K562 (cell line): ENCODE results near the gene PPIF. TPM values are rescaled to one million over a fixed set of nuclear protein-coding genes. Genes with fewer than 3 reads are reported as not detected.

Experiments used
- ATAC-seq: fragments of 200-7000 bp; cut with Tn5 transposase; 3 replicates; pipeline ENCODE4 v1.9.1; 2020; ENCODE audit warnings: moderate library complexity
- BruUV-seq: library from RNA; stranded (reverse); fragments of 400-500 nt; replicated peaks from 2 replicates; lab custom pipeline; 2021; lab: Mats Ljungman, UMichigan
- CTCF ChIA-PET: fragments of 300-600 bp; formaldehyde crosslinking; extraction: SDS; loops from one replicate; lab custom pipeline; 2021; ENCODE audit warnings: low intra/inter-chr PET ratio; lab: Yijun Ruan, JAX
- POLR2A ChIA-PET: fragments of 300-600, 350-650 bp; sonication (Branson Sonifier 250); formaldehyde crosslinking; extraction: SDS; loops from one replicate; lab custom pipeline; 2021; ENCODE audit warnings: antibody characterized with exemption, inconsistent platforms; lab: Yijun Ruan, JAX
- DNase-seq, 4 experiments: peaks; one replicate each; pipeline versions ENCODE4 v3.0.0 to v3.0.0-alpha.2; 2011 to 2018; ENCODE audit warnings: low spot score in 3 of 4, mixed read lengths in 3 of 4; ENCODE audit errors: extremely low read depth in 1 of 4
- FAIRE-seq: peaks from 2 replicates; lab custom pipeline; 2011; peaks lifted over from hg19 to GRCh38; lab: Jason Lieb, UNC
- H2AFZ ChIP-seq: 2 replicates; pipeline ENCODE4 v1.6.0; 2011; ENCODE audit warnings: low read depth, low read length, control low read depth, inconsistent platforms
- H3K27ac ChIP-seq: fragments of 200-600 bp; 3 replicates; pipeline ENCODE4 v1.8.0; 2011; ENCODE audit warnings: low read depth, mild to moderate bottlenecking, control low read depth, inconsistent platforms, low read length, moderate library complexity, mixed read lengths; ENCODE audit errors: extremely low read depth
- H3K27me3 ChIP-seq, 2 experiments: fragments of 300-600 bp in 1 of 2; 2 replicates in 1 of 2; 3 replicates in 1 of 2; pipeline versions ENCODE4 v1.6.0 to v1.8.0; 2011; ENCODE audit warnings: inconsistent platforms in 2 of 2, low read length in 2 of 2, mild to moderate bottlenecking in 1 of 2, mixed read lengths in 1 of 2, moderate library complexity in 1 of 2; ENCODE audit not compliant: control insufficient read depth in 2 of 2, insufficient read depth in 2 of 2
- H3K36me3 ChIP-seq: fragments of 300-600 bp; 3 replicates; pipeline ENCODE4 v1.8.0; 2011; ENCODE audit warnings: mild to moderate bottlenecking, low read length, inconsistent platforms; ENCODE audit not compliant: control insufficient read depth, insufficient read depth
- H3K4me1 ChIP-seq, 2 experiments: fragments of 200-600 bp in 1 of 2; replicated peaks in 1 of 2; 2 replicates in 1 of 2; 3 replicates in 1 of 2; pipeline versions ENCODE4 v1.5.1 to v1.8.0; 2011; ENCODE audit warnings: inconsistent platforms in 2 of 2, low read length in 2 of 2, mild to moderate bottlenecking in 1 of 2, mixed read lengths in 1 of 2, moderate library complexity in 1 of 2; ENCODE audit not compliant: control insufficient read depth in 2 of 2, insufficient read depth in 2 of 2
- H3K4me2 ChIP-seq: 2 replicates; pipeline ENCODE4 v1.6.1; 2011; ENCODE audit warnings: low read length, control low read depth, inconsistent platforms, mixed read lengths; ENCODE audit not compliant: insufficient read depth
- H3K4me3 ChIP-seq: fragments of 200-600 bp; sonication (generic), shearing (Covaris generic); 2 replicates; pipeline ENCODE4 v1.5.1; 2016; ENCODE audit warnings: control low read depth, inconsistent platforms
- H3K79me2 ChIP-seq: fragments of 200-600 bp; 3 replicates; pipeline ENCODE4 v1.8.0; 2011; ENCODE audit warnings: low read length, inconsistent platforms; ENCODE audit not compliant: control insufficient read depth, insufficient read depth
- H3K9ac ChIP-seq, 2 experiments: 2 replicates each; pipeline versions ENCODE4 v1.6.0 to v1.6.1; 2011; ENCODE audit warnings: low read depth in 2 of 2, low read length in 2 of 2, control low read depth in 1 of 2, inconsistent platforms in 1 of 2, mild to moderate bottlenecking in 1 of 2, mixed read lengths in 1 of 2; ENCODE audit not compliant: insufficient read depth in 1 of 2
- H3K9me1 ChIP-seq: one replicate; pipeline ENCODE4 v1.6.0; 2011; ENCODE audit warnings: inconsistent platforms, mild to moderate bottlenecking, low read length, moderate library complexity; ENCODE audit not compliant: control insufficient read depth, insufficient read depth
- H3K9me3 ChIP-seq: replicated peaks from 2 replicates; pipeline ENCODE4 v1.5.1; 2011; ENCODE audit warnings: low read depth, low read length, inconsistent platforms; ENCODE audit not compliant: control insufficient read depth, insufficient read depth
- H4K20me1 ChIP-seq: replicated peaks from 2 replicates; pipeline ENCODE4 v1.6.1; 2011; ENCODE audit warnings: low read length, inconsistent platforms, mixed read lengths; ENCODE audit not compliant: control insufficient read depth, insufficient read depth
- AFF1 ChIP-seq, 2 experiments: fragments of 450-650 bp; IDR thresholded peaks; 2 replicates each; pipeline ENCODE4 v1.6.1; 2018; ENCODE audit warnings: mild to moderate bottlenecking in 2 of 2, low read depth in 1 of 2; ENCODE audit not compliant: partially characterized antibody in 2 of 2
- C11orf30 ChIP-seq: fragments of 450-650 bp; IDR thresholded peaks from 2 replicates; pipeline ENCODE4 v1.6.1; 2016; ENCODE audit warnings: low read depth, mild to moderate bottlenecking
- CEBPG ChIP-seq, 3 experiments: fragments of 200-800 bp in 1 of 3; sonication (Bioruptor generic) in 1 of 3; sonication (generic) in 1 of 3; formaldehyde crosslinking in 1 of 3; IDR thresholded peaks in 2 of 3; conservative IDR thresholded peaks in 1 of 3; 2 replicates each; pipeline versions ENCODE4 v1.6.1 to v1.8.0; 2016 to 2022; ENCODE audit warnings: missing compliant biosample characterization in 2 of 3, missing genetic modification characterization in 2 of 3, mild to moderate bottlenecking in 1 of 3, missing genetic modification reagents in 1 of 3
- MBD1 ChIP-seq: fragments of 250-450 bp; sonication (Bioruptor Pico); IDR thresholded peaks from 2 replicates; pipeline ENCODE4 v1.8.0; 2022; ENCODE audit warnings: inconsistent platforms
- NFE2 ChIP-seq: IDR thresholded peaks from 2 replicates; pipeline ENCODE4 v1.6.1; 2014; ENCODE audit warnings: antibody characterized with exemption, low read depth
- NKRF ChIP-seq: fragments of 450-650 bp; IDR thresholded peaks from 2 replicates; pipeline ENCODE4 v1.6.1; 2016; ENCODE audit warnings: borderline replicate concordance
- STAT6 ChIP-seq: sonication (generic); formaldehyde crosslinking; IDR thresholded peaks from 2 replicates; pipeline ENCODE4 v1.8.1; 2023; ENCODE audit warnings: mild to moderate bottlenecking, missing genetic modification reagents
- ZNF324 ChIP-seq: fragments of 250-450 bp; sonication (Bioruptor Pico); IDR thresholded peaks from 2 replicates; pipeline ENCODE4 v1.4.0; 2020; ENCODE audit warnings: mild to moderate bottlenecking
- WGBS: fragments of 100-300 bp; shearing (Covaris generic); methylation state at CpG from one replicate; pipeline ENCODE4 v1.1.6; 2016; ENCODE audit warnings: low coverage, mixed read lengths; ENCODE audit not compliant: insufficient coverage; ENCODE audit errors: missing lambda C conversion rate; 5-methylcytosine and 5-hydroxymethylcytosine counted together
- in situ Hi-C: fragments of 300-500 bp; cut with MboI; formaldehyde crosslinking; loops from 4 replicates; pipeline ENCODE4 v1.15.0; 2018; ENCODE audit warnings: inconsistent platforms, mixed read lengths
- intact Hi-C: fragments of 100-400 bp; cut with micrococcal nuclease; formaldehyde crosslinking; loops from 2 replicates; pipeline ENCODE4 v1.14.2; 2022
- polyA plus RNA-seq, 8 experiments: library from polyadenylated mRNA; depleted of rRNA in 4 of 8; stranded (reverse) in 5 of 8; unstranded in 3 of 8; fragments of >200 nt; fragmentation: Nextera tagmentation in 2 of 8; fragmentation: Illumina TruSeq in 1 of 8; extraction: Ambion mirVana in 2 of 8; extraction: Trizol in 1 of 8; gene quantifications; 2 replicates each; pipeline versions ENCODE4 v1.2.1 to v1.2.3, GENCODE V29; 2011 to 2014; ENCODE audit warnings: inconsistent platforms in 1 of 8, missing spikeins in 1 of 8
- total RNA-seq, 7 experiments: library from RNA; depleted of rRNA in 6 of 7; stranded (reverse); fragments of >200 nt in 6 of 7; fragmentation: Illumina TruSeq in 2 of 7; extraction: Trizol in 2 of 7; gene quantifications; 2 replicates each; pipeline versions ENCODE4 v1.2.1 to v1.2.3, GENCODE V29; 2011 to 2021; ENCODE audit warnings: low replicate concordance in 1 of 7

The PPIF gene
- total and polyA plus RNA-seq, 9 of the 15 experiments (the other 6 are each of a cell fraction or from before 2014, with no cell fraction given), result 40.9 to 287 (median 117) TPM

- ATAC-seq (peak; percentile 66), FAIRE-seq (no peak), DNase-seq (peak in 3 of 4 experiments; percentile 57 to 59 (median 57))
- peak overlapping the region in 1 of 2 experiments; percentile 80; a peak in 2 of 4 replicates for H3K9ac ChIP-seq
- no peaks in the 10 kb centered on the region for H3K9me1 ChIP-seq
- H2AFZ ChIP-seq, result peak overlapping the region; percentile 83
- no peaks in the 10 kb centered on the region for H3K79me2 ChIP-seq
- peaks cover 0 to 17% of the 10 kb centered on the region in 2 experiments; a peak in 3 of 5 replicates for H3K27me3 ChIP-seq
- no peaks in the 10 kb centered on the region; the same call in 1 of the 2 replicates for H3K9me3 ChIP-seq
- CTCF ChIA-PET, result interaction anchor here (0.7 to 3.6 kb wide), 5 partner anchors 83 to 554 kb away, joined by 3 to 57 read pairs (median 4); no protein-coding TSS in a partner anchor
- 37% methylated on average over 6 of the region's 6 CpGs for WGBS
- intact Hi-C loops, result loop anchor here (1.0 to 2.0 kb wide), 2 partner anchors 92 to 111 kb away; no protein-coding TSS in a partner anchor
- H3K27ac ChIP-seq, result no peak overlapping the region
- no peaks in the 10 kb centered on the region for H4K20me1 ChIP-seq
- H3K36me3 ChIP-seq, result no peaks in the 10 kb centered on the region
- no TSS peak for BruUV-seq
- H3K4me3 ChIP-seq, result no peak overlapping the region
- H3K4me1 ChIP-seq, result peaks cover 8 to 12% of the 10 kb centered on the region in 2 experiments; a peak in 4 of 5 replicates
- POLR2A ChIA-PET, result interaction anchor here (0.6 to 1.5 kb wide), 5 partner anchors 13 to 1076 kb away, joined by 3 to 6 read pairs (median 4); no protein-coding TSS in a partner anchor
- in situ Hi-C loops, result no loop called here
- H3K4me2 ChIP-seq, result no peak overlapping the region; the same call in 1 of the 2 replicates
- TF ChIP-seq NKRF (no peak), AFF1 (IDR thresholded peaks at IDR 0.05; ENCODE audit: low read depth in 1 of 2, partially characterized antibody in 2 of 2) (no peak), CEBPG (CRISPR knock-in tag; IDR thresholded peaks at IDR 0.05) (no peak), CEBPG (tag; conservative IDR thresholded peaks at IDR 0.05 in 1 of 2, IDR thresholded peaks at IDR 0.05 in 1 of 2) (no peak), NFE2 (peak; percentile 58; the same call in 1 of the 2 replicates), MBD1 (CRISPR knock-in tag) (no peak), ZNF324 (no peak), C11orf30 (peak; percentile 40; the same call in 1 of the 2 replicates), STAT6 (no peak)
These were observed 28.2 kb downstream of the PPIF start for GRCh38 chr10:79375321-79376077.
